ENCODE results near the gene DEF6.

DNA sequence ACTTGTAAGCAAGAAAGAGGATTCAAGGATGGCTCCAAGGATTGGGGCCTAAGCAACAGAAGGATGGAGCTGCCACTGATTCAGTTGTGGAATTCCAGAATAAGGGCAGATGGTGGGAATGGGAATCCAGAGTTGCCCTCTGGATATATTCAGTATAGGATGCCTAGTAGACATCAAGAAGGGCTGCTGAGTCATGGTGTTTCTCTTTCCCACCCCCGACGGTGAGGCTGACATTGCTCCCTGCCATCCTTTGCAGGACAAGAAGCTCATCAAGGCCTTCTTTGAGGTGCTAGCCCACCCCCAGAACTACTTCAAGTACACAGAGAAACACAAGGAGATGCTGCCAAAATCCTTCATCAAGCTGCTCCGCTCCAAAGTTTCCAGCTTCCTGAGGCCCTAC is 49.3 kb upstream of the DEF6 start:
- TF ChIP-seq GATA2 (IDR thresholded peaks at IDR 0.05; ENCODE audit: low read depth, low read length) (no peak), GATA3 (IDR thresholded peaks at IDR 0.05; ENCODE audit: low read depth, low read length) (no peak)
